ENCODE results near the gene MSI2. TPM values are rescaled to one million over a fixed set of nuclear protein-coding genes. Genes with fewer than 3 reads are reported as not detected.

MSI2 gene
- total RNA-seq, 1 donor from 2014 or later = 33.8 TPM

DNA sequence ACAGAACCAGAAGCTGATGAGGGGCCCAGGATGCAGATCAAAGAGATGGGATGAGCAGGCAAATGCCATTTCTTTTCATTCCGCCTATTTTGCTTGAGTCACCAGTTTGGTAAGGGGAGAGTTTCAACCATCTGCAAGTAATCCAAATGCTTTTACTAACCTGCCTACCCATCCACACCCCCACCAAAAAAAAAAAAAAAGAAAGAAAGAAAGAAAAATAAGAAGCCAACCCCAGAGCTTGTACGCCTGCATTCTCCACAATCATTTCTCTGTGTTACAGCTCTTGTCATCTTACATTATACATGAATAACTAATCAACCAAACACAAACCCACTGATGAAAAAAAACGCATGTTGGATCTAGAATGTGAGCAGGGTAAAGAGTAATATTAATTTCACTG, 15.7 kb upstream of the MSI2 start:
- DNase-seq (ENCODE audit: low read depth) = no peak
- TF ChIP-seq, protein P1, sequence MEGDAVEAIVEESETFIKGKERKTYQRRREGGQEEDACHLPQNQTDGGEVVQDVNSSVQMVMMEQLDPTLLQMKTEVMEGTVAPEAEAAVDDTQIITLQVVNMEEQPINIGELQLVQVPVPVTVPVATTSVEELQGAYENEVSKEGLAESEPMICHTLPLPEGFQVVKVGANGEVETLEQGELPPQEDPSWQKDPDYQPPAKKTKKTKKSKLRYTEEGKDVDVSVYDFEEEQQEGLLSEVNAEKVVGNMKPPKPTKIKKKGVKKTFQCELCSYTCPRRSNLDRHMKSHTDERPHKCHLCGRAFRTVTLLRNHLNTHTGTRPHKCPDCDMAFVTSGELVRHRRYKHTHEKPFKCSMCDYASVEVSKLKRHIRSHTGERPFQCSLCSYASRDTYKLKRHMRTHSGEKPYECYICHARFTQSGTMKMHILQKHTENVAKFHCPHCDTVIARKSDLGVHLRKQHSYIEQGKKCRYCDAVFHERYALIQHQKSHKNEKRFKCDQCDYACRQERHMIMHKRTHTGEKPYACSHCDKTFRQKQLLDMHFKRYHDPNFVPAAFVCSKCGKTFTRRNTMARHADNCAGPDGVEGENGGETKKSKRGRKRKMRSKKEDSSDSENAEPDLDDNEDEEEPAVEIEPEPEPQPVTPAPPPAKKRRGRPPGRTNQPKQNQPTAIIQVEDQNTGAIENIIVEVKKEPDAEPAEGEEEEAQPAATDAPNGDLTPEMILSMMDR (IDR thresholded peaks at IDR 0.05; ENCODE audit: insufficient read depth, low read length, poor library complexity, severe bottlenecking) = no peak
- H3K36me3 ChIP-seq (ENCODE audit: control insufficient read depth, insufficient read depth, low read length) = no peaks in the 10 kb centered on the region
- no peak overlapping the region for H3K4me3 ChIP-seq (ENCODE audit: low read depth, low read length)
- H3K27me3 ChIP-seq (ENCODE audit: control insufficient read depth, insufficient read depth, low read length) = no peaks in the 10 kb centered on the region

DNA sequence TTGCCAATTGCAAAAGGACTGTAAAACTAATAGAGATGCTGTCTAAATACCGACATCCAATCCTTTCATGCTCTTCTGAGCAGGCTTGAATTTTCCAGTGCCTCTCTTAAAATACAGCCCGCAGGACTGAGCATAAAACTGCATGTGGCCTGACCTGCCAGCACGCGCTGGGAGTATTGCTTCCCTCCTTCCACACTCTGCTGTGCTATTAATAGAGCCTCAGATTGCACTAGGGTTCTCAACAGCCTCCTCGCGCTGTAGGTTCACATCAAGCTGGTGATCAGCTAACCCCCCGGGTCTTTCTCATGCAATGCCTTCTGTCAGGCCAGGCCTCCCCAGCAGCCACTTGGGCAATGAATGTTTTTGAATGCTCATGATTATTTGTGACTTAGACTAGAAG, 14.2 kb upstream of the MSI2 start:
- Histone ChIP-seq H3K27me3 (ENCODE audit: control insufficient read depth, insufficient read depth, low read length) (no peaks in the 10 kb centered on the region), H3K36me3 (ENCODE audit: control insufficient read depth, insufficient read depth, low read length) (no peaks in the 10 kb centered on the region), H3K4me3 (ENCODE audit: low read depth, low read length) (no peak overlapping the region)
- TF ChIP-seq, protein P1 (IDR thresholded peaks at IDR 0.05; ENCODE audit: insufficient read depth, low read length, poor library complexity, severe bottlenecking) = no peak
- DNase-seq (ENCODE audit: low read depth) = no peak

DNA sequence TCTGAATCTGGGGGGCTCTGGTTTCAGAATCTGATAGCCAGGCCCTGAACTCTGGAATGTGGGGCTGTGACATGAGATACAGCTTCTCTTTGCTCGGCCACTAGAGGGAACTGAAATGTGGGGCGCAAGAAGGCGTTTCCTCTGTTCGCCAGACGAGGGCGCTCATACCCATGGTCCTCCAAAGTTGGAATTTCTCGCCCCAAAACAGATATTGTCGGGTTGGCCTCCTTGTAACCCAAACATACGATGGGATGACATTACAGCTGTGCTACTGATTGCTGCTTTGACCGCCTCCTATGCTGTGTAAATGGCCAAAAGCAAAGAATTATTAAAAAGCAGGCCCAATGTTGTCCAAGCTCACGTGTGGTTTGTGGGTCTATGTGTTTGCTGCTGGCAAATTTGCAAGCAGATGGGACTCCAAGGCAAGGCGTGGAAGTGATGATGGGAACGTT, 13.1 kb upstream of the MSI2 start:
- no peaks in the 10 kb centered on the region for H3K27me3 ChIP-seq (ENCODE audit: control insufficient read depth, insufficient read depth, low read length)
- TF ChIP-seq, protein P1 (IDR thresholded peaks at IDR 0.05; ENCODE audit: insufficient read depth, low read length, poor library complexity, severe bottlenecking) = peak; percentile 100
- no peak for DNase-seq (ENCODE audit: low read depth)
- no peak overlapping the region for H3K4me3 ChIP-seq (ENCODE audit: low read depth, low read length)
- no peaks in the 10 kb centered on the region for H3K36me3 ChIP-seq (ENCODE audit: control insufficient read depth, insufficient read depth, low read length)

DNA sequence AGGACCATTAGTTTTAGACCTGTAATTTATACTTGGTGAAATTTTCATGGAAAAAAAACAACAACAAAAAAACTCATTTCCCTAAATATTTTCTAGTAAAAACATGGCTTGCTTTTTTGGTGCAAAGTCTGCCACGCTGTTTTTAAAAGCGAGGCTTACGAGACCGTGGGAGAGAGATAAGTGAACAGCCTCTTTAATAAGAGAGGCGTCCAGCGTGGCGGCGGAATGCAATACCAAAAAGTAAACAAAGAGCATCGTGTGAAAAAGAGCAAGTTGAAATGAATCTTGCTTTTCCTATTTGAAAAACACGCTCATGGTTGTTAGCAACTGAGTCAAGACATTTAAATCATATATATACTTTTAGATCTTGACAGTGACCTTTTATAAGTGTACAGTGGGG, 10.5 kb upstream of the MSI2 start:
- H3K4me3 ChIP-seq (ENCODE audit: low read depth, low read length) = no peak overlapping the region
- no peak for DNase-seq (ENCODE audit: low read depth)
- TF ChIP-seq, protein P1 (IDR thresholded peaks at IDR 0.05; ENCODE audit: insufficient read depth, low read length, poor library complexity, severe bottlenecking) = no peak
- no peaks in the 10 kb centered on the region for H3K36me3 ChIP-seq (ENCODE audit: control insufficient read depth, insufficient read depth, low read length)
- no peaks in the 10 kb centered on the region for H3K27me3 ChIP-seq (ENCODE audit: control insufficient read depth, insufficient read depth, low read length)

DNA sequence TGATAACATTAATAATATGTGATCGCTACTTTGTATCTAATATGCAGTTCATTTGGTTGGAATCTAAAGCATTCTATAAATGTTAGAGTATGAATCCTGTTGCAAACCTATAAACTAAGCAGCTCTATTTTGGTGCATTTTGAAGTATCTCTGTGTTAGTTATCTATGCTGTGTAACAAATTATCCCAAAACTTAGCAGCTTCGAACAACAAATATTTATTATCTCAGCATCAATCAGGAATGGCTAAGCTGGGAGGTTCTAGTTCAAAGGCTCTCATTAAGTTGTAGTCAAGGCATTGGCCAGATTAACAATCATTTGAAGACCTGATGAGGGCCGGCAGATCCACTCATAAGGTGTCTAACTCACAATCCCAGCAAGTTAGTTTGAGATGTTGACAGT, 10.1 kb upstream of the MSI2 start:
- no peak for DNase-seq (ENCODE audit: low read depth)
- Histone ChIP-seq H3K4me3 (ENCODE audit: low read depth, low read length) (no peak overlapping the region), H3K36me3 (ENCODE audit: control insufficient read depth, insufficient read depth, low read length) (no peaks in the 10 kb centered on the region), H3K27me3 (ENCODE audit: control insufficient read depth, insufficient read depth, low read length) (no peaks in the 10 kb centered on the region)
- TF ChIP-seq, protein P1 (IDR thresholded peaks at IDR 0.05; ENCODE audit: insufficient read depth, low read length, poor library complexity, severe bottlenecking) = no peak

DNA sequence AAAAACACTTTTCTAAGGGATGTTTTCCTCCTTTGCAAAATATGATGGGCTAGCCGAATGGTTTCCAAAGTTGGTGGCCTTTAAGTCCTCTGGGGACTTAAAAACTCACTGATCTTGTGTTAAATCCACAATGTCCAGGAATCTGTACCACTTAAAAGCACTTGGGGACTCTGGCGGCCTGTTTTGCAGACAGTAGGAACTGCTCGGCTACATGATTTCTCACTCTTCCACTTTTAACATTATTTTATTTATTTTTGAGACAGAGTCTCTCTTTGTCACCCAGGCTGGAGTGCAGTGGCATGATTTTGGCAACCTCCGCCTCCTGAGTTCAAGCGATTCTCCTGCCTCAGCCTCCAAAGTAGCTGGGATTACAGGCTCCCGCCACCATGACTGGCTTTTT, 9.1 kb upstream of the MSI2 start:
- no peak for DNase-seq (ENCODE audit: low read depth)
- no peaks in the 10 kb centered on the region for H3K27me3 ChIP-seq (ENCODE audit: control insufficient read depth, insufficient read depth, low read length)
- TF ChIP-seq, protein P1 (IDR thresholded peaks at IDR 0.05; ENCODE audit: insufficient read depth, low read length, poor library complexity, severe bottlenecking) = no peak

More for the DNA sequence above, 9.1 kb upstream of the MSI2 start:
- Histone ChIP-seq H3K36me3 (ENCODE audit: control insufficient read depth, insufficient read depth, low read length) (no peaks in the 10 kb centered on the region), H3K4me3 (ENCODE audit: low read depth, low read length) (no peak overlapping the region)
